ENCODE results near the gene UNC5B. TPM values are rescaled to one million over a fixed set of nuclear protein-coding genes. Genes with fewer than 3 reads are reported as not detected.

The UNC5B gene
- total RNA-seq, 1 experiment from 2014 or later, result 0.07 TPM

- TF ChIP-seq CTCF (IDR thresholded peaks at IDR 0.05; ENCODE audit: unreplicated experiment), result no peak
- Mint-ChIP-seq H3K36me3 (ENCODE audit: insufficient read depth, unreplicated experiment) (no peaks in the 10 kb centered on the region), H3K27ac (ENCODE audit: unreplicated experiment) (no peak overlapping the region), H3K4me3 (ENCODE audit: low read depth, unreplicated experiment) (no peak overlapping the region), H3K4me1 (ENCODE audit: low read depth, unreplicated experiment) (peaks cover 12% of the 10 kb centered on the region), H3K9me3 (ENCODE audit: low read depth, unreplicated experiment) (no peaks in the 10 kb centered on the region), H3K27me3 (ENCODE audit: unreplicated experiment) (peaks cover 70% of the 10 kb centered on the region)
- CTCF ChIA-PET, result interaction anchor here (1.2 kb wide), 1 partner anchor 11 kb away, joined by 3 read pairs; no protein-coding TSS in a partner anchor
- no peak for DNase-seq
- no TSS peak for BruUV-seq (replicated peaks)
- intact Hi-C loops (cut with micrococcal nuclease; ENCODE audit: unreplicated experiment), result no loop called here
These were observed 45.7 kb downstream of the UNC5B start for GRCh38 chr10:71258046-71258445.

GRCh38 chr10:71258446-71259145 lies 46.2 kb downstream of the UNC5B start:
- no peak for DNase-seq
- no TSS peak for BruUV-seq (replicated peaks)
- no peak for TF ChIP-seq CTCF (IDR thresholded peaks at IDR 0.05; ENCODE audit: unreplicated experiment)
- CTCF ChIA-PET, result interaction anchor here (1.2 kb wide), 1 partner anchor 12 kb away, joined by 3 read pairs; no protein-coding TSS in a partner anchor
- Mint-ChIP-seq H3K27me3 (ENCODE audit: unreplicated experiment) (peaks cover 76% of the 10 kb centered on the region), H3K9me3 (ENCODE audit: low read depth, unreplicated experiment) (no peaks in the 10 kb centered on the region), H3K4me3 (ENCODE audit: low read depth, unreplicated experiment) (no peak overlapping the region), H3K4me1 (ENCODE audit: low read depth, unreplicated experiment) (peaks cover 12% of the 10 kb centered on the region), H3K27ac (ENCODE audit: unreplicated experiment) (no peak overlapping the region), H3K36me3 (ENCODE audit: insufficient read depth, unreplicated experiment) (no peaks in the 10 kb centered on the region)
- intact Hi-C loops (cut with micrococcal nuclease; ENCODE audit: unreplicated experiment), result no loop called here

- H3K4me3 Mint-ChIP-seq (ENCODE audit: low read depth, unreplicated experiment), result no peak overlapping the region
- H3K27ac Mint-ChIP-seq (ENCODE audit: unreplicated experiment), result no peak overlapping the region
- no peaks in the 10 kb centered on the region for H3K36me3 Mint-ChIP-seq (ENCODE audit: insufficient read depth, unreplicated experiment)
- H3K27me3 Mint-ChIP-seq (ENCODE audit: unreplicated experiment), result peaks cover 83% of the 10 kb centered on the region
- H3K9me3 Mint-ChIP-seq (ENCODE audit: low read depth, unreplicated experiment), result no peaks in the 10 kb centered on the region
- BruUV-seq (replicated peaks), result no TSS peak
- intact Hi-C loops (cut with micrococcal nuclease; ENCODE audit: unreplicated experiment), result no loop called here
- DNase-seq, result no peak
- no peak for TF ChIP-seq CTCF (IDR thresholded peaks at IDR 0.05; ENCODE audit: unreplicated experiment)
- CTCF ChIA-PET, result no interaction called here
- peaks cover 12% of the 10 kb centered on the region for H3K4me1 Mint-ChIP-seq (ENCODE audit: low read depth, unreplicated experiment)
These were observed 46.9 kb downstream of the UNC5B start for GRCh38 chr10:71259282-71259681.

GRCh38 chr10:71259815-71260501 lies 47.6 kb downstream of the UNC5B start:
- Mint-ChIP-seq H3K9me3 (ENCODE audit: low read depth, unreplicated experiment) (no peaks in the 10 kb centered on the region), H3K4me3 (ENCODE audit: low read depth, unreplicated experiment) (no peak overlapping the region), H3K27me3 (ENCODE audit: unreplicated experiment) (peaks cover 89% of the 10 kb centered on the region), H3K36me3 (ENCODE audit: insufficient read depth, unreplicated experiment) (no peaks in the 10 kb centered on the region), H3K27ac (ENCODE audit: unreplicated experiment) (no peak overlapping the region), H3K4me1 (ENCODE audit: low read depth, unreplicated experiment) (peaks cover 12% of the 10 kb centered on the region)
- TF ChIP-seq CTCF (IDR thresholded peaks at IDR 0.05; ENCODE audit: unreplicated experiment), result no peak
- no TSS peak for BruUV-seq (replicated peaks)
- no peak for DNase-seq
- CTCF ChIA-PET, result no interaction called here
- intact Hi-C loops (cut with micrococcal nuclease; ENCODE audit: unreplicated experiment), result no loop called here
